HG03558 (cell line): ENCODE results near the gene TTC34.

Experiments
- ATAC-seq: cut with Tn5 transposase; IDR thresholded peaks from one replicate; pipeline ENCODE4 v1.9.1; 2021; ENCODE audit warnings: moderate number of reproducible peaks; ENCODE audit not compliant: unreplicated experiment; ENCODE audit errors: extremely low read depth

TTC34 gene

DNA sequence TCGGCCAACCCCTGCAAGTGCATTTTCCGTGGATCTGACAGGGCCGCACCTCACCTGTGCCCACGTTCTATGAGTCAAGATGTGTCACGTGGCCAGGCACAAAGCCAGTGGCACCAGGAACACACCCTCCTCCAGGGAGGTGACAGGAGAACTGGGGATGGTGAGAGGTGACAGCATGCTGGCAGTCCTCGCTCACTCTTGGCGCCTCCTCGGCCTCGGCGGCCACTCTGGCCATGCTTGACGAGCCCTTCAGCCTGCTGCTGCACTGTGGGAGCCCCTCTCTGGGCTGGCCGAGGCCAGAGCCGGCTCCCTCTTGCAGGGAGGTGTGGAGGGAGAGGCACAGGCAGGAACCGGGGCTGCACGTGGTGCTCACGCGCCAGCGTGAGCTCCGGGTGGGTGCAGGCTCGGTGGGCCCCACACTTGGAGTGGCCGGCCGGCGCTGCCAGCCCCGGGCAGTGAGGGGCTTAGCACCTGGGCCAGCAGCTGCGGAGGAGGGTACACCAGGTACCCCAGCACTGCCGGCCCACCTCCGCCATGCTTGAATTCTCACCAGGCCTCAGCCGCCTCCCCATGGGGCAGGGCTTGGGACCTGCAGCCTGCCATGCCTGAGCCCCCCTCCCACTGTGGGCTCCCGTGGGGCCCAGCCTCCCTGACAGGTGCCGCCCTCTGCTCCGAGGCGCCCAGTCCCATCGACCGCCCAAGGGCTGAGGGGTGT is 11.6 kb upstream of the TTC34 start:
- no peak for ATAC-seq

DNA sequence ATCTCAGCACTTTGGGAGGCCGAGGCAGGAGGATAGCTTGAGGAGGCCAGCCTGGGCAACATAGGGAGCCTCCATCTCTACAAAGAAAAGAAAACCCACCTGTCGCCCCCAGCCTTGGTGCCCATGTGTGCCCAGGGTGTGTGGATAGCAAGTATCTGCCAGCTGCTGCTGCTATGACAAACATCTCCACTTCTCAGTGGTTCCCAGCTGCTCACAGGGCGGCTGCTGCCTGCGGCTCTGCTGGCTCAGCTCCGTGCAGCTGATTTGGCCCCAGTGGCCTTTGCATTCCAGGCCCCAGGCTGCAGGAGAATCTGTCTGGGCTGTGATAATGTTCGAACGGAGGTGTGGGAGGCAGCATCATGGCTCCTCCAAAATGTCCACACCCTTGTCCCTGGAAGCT is 10.6 kb upstream of the TTC34 start:
- ATAC-seq, result no peak

DNA sequence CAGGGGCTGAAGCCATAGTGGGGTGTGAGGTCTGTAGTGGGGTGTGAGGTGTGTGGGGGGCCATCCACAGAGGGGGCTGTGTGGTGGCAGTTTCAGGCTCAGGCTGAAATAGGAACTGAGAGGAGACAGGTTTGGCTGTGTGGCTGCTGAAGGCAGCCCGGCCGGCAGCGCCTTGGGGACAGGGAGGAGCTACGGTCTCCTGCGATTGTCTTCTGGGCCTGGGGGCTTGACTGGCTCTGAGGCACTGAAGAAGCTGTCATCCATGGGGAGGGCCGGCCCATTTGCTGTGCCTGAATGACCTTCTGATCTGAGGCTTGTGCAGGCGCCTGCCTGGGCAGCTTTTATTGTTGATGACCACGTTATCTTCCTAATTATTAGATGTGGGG is 10.0 kb upstream of the TTC34 start:
- no peak for ATAC-seq

DNA sequence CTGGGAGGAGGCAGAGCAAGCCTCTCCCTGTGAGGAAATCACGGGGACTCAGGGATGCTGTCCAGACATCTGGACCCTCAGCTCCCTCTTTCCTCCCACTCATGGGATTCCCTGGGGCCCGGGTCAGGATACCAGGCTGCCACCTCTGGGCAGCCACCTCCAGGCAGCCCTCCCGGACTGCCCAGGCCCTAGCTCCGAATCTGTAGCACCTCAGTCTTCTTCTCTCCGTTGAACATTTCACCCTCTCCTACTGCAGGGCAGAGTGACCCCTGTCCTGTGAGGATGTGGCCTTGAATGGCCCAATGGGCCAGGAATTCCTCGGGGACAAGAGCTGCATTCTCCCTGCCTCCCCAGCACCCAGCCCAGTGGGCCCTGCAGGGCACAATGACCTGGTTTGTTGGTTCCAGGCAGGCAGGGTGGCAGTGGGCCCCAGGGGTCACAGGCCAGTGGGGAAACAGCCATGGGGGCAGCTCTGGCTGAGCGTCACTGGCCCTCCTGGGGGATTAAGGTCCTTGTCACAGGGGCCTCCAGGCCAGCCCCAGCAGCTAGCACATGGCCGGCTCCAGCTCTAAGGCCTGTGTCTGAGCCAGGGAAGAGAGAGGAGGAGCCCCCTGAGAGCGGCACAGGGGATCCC is 9.5 kb upstream of the TTC34 start:
- ATAC-seq, result no peak

DNA sequence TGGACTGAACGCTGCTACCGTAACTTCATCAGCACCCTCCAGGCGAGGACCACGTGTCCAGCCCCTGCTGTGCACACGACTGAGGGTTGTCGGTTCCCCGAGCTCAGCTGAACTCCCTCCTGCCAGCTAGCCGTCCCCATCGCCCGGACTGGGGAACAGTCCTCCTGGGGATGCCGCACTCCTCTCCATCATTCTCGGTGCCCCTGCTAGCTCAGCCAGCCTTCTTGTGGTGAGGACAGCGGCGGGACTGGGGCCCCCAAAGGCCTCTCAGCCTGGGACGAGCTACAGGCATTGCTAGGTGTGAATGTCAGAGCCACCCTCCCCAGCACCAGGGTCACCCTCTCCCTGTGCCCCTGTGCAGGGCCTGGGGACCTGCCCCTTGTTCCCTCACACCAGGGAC is 8.8 kb upstream of the TTC34 start:
- ATAC-seq, result no peak

DNA sequence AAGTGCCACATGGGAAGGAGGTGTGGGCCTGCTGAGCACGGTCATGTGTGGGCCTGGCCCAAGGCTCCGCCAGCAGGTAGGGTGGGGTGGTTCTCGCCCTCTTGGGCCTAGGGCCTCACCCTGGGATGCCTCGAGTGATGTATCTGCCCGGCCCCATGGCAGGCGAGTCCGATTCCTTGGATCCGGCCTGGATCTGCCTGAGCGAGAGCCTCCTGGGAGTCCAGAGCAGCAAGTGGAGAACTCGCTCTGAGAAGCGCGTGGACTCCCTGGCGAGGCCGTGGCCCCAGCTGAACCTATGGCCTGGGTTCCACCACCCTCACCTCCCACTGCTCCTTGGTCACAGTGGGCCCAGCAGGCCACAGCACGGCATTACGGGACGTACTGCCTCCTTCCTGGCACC is 8.2 kb upstream of the TTC34 start:
- no peak for ATAC-seq

DNA sequence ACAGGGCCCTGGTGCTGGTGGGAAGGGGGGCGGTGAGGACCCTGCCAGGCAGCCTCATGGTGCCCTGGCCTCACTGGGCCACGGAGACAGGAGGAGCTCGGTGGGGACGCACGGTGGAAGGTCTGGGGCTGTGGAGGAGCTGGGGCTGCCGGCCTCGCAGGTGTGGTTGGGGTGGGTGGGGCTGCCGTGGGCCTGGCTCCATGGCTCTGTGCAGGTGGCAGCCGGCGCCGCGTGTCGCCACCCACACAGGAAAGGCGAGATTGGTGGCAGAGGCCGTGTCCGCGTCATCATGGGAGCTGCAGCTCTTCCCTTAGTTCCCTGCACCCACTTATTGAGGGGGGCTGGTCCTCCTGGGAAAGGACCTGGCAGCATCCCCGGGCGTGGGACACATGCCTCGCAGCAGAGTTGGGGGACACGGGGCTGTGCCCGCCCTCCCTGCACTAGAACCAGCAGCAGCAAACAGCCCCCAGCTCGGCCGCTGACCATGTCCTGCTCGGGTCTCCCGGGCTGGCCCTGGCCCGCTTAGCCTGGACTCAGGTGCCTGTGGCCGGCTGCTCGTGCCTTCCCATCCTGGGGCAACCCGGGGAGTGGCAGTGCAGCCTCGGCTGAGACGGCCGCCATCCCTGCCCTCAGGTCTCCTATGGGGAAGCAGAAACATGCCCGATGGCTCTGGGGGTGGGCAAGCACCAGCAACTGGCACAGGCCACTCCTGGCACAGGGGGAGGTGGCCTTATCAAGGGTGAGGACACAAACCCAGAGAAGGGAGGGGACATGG is 7.5 kb upstream of the TTC34 start:
- no peak for ATAC-seq

DNA sequence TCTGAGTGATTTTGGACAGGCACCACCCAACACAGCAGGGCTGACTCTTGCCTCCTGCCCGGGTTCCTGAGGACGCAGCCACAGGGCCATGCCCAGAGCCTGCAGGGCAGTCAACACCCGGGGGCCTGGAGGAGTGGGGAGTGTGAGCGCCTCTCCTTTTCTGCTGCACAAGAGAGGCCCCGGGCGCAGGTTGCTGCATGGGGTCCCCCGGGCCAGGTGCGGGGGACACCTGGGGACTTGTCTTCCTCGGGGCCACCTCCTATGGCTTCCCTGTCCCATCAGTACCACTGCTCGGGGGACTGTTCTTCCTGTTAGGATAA is 6.9 kb upstream of the TTC34 start:
- ATAC-seq, result no peak

DNA sequence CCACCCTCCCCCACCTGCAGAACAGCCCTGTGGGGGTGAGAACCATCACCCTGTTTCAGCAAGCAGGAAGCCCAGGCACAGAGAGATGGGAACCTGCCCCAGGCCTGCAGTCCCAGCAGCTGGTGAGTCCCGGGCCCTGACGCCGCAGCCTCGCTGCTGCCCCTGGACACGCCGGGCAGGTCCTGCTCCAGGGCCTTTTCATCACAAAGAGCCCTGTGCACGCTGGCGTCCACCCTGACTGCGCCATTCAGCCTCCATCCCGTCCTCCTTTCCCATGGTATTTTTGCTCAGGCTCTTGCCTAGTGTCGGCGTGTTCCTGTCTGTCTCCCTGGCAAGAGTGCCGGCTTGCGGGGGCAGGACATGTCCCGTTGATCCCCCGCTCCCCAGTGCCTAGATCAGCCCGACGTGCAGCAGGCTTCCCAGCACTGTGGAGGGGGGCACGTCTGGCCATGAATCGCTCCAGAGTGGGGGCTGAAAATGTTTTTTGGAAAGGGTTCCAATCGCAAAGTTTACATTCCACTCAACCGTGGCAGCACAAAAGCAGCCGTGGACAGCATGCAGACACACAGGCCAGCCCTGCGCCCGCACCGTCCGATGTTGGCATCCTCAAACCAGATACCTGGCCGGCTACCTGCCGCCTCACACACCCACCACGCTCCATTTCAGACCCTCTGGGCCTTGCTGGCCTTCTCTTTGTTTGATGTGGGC is 6.3 kb upstream of the TTC34 start:
- no peak for ATAC-seq

DNA sequence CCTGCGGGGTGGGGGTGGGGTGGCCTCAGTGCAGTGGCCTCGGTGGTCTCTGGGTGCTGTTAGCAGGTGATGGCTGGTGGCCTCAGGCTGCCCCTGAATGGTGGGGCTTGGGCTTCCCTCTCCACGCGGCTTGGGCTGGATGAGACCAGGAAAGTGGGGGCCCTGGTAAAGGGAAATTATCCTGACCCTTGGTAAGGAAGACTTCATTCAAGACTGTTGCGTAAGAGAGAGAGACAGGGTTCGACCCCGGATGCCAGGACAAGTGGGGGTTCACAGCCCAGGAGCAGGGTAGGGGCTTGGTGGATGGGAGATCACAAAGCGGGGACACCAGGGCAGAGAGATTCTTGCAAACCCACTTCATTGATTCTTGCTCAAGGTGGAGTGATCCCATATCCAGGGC is 5.5 kb upstream of the TTC34 start:
- ATAC-seq, result no peak

DNA sequence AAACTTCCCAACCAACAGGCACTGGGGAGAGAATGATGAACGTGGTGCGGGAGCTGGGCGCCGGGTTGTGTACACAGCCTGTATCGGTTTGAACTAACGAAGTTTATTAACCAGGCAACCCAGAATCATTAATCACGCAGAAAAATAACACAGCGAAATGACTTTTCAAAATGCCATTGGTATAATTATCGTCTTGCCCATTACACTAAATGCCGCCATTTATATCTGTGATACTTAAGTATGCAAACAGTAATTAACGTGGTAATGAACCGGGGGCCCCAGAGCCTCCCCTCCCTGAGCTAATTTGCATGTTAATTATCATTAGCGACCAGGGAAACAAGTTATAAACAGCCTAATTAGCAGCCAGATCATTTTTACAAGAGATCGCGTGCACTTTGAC is 5.1 kb upstream of the TTC34 start:
- ATAC-seq, result no peak

DNA sequence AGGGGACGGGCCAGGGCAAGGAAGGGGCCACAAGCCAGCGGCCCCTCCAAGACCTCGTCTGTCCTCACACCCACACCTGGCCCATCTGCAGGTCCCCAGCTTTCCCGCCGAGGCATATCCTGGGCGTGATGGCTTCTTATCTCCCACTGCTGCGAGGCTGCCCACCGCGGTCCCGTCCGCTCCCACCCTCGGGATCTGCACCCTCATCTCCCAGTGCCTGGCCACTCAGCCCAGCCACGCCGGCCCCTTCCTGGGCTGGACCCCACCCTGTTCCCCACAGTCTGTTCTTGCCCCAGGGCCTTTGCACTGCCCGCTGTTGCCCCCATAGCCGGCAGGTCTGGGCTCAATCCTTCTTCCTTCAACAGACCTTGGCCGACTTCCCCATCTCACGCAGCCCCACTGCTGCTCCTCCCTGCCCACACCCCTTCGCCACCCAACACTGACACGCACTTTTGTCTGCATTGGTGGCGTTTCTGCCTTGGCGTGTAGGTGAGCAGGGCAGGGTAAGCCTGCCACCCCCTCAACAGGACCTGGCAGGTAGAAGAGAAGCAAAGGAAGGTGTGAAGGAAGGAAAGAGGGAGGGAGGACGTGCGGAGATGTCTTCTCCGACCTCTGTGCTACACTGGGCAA is 4.4 kb upstream of the TTC34 start:
- no peak for ATAC-seq

DNA sequence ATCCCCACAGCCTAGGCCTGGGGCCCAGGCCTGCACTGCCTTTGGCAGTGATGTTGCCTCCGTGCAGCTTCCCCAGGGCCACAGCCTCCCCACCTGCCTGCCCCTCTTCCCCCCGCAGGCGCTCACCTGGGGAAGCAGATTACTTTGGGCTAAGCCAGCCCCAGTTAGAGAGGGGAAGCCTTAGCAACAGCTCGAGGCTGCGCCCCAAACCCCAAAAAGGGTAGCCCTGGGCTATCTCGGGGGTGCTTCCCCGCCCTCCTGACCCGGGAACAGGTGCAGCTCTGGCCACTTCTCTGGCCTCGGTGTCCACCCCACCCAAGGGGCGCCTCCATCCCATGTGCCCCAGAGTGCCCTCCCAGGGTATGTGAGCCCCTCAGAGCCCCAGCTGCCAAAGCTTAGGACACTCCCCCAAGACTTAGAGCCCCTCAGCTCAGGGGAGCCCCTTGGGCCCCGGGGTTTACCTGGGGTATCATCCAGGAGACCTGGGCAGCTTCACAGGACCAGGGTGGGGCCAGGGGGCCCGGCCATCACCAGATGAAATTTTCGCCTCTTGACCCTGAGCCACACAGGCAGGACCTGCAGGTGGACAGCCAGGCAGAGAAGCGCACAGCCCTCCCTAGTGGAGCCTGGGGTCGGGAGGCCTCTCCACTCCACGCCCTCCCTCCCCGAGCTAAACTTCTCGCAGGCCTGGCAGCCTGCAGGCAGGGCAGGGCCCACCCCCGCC is 3.3 kb upstream of the TTC34 start:
- no peak for ATAC-seq

DNA sequence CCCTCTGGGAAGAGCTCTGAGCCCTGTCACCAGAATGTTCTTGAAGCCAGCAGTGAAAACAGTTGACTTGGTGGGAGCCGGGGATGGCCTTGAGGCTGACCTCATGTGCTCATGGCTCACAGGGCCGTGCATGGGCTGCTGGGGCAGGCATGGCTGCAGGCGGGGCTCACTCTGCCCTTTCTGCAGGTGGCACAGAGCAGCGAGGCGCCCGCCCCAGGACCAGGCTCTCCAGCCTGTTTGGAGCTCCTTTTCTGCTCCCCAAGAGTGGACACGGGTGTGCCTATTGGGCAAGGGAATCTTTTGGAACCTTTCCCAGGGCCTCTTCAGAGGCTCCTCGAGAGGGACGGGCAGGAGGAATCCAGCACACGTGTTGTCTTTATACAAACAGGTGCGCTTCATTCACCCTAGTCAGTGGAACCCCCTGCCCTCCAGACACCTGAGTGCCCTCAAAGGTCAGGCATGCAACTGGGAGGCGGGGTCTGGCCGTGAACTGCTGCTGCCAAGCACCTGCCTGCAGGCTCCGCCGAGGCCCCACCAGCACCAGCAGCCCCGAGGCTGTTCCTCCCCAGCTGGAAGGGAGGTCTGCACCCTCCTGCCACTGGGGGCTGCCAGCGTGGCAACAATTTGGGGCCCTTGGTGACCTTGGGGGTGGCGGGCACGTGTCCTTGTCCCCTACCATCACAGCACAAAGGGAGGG is 2.6 kb upstream of the TTC34 start:
- ATAC-seq, result no peak

DNA sequence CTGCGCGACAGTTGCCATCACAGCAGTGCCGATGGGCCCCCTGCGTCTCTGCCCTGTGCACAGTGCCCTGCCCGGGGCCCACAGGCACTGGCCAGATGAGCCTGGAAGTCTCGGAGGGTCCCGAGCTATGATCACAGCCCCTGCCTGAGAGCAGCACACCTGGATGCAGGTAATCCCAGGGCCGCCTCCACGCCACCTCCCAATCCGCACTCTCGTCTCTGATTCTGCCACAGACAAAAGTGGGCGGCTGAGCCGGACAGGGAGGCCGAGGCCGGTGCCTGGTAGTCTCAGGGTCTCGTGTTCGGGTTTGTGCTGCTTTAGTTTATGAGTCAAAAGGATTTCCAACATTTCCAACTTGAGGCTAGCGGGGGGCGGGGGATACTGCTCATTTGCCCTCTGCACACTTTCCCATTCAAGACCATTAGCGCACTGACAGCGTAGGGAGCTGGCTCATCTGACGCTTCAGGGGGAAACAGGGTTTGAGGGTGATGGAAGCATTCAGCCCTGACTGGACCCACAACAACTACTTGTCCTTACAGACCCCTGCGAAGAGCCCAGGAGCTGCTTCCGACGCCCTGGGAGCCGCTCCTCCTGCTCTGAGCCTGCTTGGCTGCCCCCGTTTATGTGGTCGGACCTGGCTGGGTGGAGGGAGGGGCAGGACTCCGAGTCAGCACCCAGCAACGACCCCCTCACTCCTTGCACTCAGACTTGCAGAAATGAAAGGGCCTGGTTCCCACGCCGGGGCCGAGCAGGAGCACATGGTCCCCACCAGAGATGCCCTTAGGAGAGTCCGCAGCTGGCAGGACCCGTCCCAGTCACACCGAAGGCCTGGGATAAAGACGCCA is 1.8 kb upstream of the TTC34 start:
- ATAC-seq, result no peak

DNA sequence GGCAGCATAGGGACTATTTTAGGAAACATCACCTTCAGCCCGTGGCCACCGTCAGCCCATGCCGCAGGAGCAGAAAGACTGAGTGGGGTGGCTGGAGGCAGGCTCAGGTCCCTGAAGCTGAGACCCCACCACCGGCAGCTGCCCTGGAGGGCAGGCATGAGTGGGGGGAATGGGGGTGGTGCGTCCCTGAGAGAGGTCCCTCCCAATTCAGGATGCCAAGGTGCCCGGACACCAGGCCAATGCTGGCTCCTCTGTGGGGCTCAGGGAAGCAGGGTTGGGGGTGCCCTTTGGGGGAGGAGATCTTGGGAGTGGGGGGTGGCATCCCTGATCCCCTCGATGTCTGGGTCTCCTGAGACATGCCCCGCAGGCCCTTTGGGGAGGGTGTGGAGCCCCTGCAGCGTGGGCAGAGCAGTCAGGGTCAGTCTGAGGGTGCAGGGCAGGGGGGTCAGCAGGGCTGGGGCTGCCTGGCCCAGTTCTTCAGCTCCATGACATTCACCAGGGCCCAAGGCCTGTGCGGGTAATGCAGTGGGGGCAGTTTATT is 998 bp upstream of the TTC34 start:
- no peak for ATAC-seq

DNA sequence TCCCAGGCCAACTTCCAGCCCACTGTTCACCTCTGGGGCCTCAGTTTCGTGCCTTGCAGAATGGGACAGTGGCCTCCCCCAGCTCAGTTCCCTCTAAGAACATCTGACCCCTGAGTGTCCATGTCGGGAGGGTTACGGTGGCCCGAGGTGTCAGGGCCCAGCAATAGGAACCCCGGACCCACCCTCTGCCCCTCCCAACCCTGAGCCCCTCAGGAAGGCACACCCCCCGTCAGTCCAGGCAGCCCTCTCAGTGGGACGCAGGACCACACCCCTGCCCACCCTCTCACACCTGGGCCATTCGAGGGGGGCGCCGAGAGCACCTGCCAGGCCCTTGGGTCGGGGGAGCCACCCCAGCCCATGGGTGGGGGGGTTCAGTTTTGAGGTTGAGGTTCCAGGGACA is 447 bp downstream of the TTC34 start:
- no peak for ATAC-seq

DNA sequence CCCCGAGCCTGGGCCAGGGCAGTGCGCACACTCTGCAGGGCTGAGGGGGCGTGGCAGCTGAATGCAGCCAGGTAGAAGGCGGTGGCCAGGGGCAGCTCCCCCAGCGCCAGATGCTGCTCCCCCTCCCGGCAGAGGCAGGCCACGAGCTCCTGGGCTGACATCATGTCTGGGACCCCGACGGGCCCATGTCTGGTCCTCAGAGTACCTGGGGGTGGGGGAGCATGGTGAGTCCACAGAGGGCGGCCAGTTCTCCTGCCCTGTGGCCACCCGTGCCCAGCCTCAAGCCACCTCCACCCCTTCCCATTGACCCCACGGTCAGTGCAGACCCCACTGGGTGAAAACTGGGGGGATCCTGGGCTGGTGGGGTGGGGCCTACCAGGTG is 838 bp downstream of the TTC34 start:
- no peak for ATAC-seq
